ENCODE results near the gene HOXA6. TPM values are rescaled to one million over a fixed set of nuclear protein-coding genes. Genes with fewer than 3 reads are reported as not detected.

Gene HOXA6
- total RNA-seq, 1 experiment from 2014 or later: not detected

DNA sequence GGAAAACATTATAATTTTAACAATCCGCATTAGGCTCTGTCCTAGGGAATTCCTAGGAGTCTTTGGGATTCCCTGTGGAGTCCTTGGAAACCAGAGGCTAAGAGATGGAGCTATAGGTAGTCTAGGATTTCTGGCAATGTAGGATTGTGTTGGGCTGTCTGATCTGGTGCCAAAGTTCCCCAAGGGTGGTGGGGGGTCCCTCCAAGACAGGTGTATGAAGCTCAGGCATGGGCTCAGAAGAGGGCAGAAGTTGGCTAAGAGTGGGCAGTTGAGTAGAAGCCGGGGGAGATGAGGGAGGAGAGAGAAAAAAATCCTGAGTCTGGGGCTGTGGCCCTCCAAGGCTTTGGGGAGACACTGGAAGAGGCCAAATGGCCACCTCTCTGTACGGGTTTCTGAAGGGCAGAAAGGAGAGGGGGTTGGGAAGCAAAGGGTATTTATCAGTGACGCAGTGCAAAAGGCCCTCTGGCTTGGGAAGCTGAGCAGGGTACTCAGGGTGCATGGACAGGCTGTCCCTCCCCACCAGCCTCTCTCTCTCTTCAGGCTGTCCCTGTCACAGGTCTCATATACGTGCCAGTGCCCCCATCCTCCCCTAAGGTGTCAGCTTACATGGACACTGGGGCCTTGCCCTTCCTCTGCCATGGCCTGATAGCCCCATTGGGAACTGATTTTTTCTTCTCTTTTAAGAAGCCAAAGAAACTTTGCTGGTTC lies 929 bp downstream of the HOXA6 start:
- H3K27me3 Mint-ChIP-seq (ENCODE audit: low read depth): peaks cover 100% of the 10 kb centered on the region
- Histone ChIP-seq H3K9ac (ENCODE audit: extremely low read depth, insufficient read length, low read length) (no peak overlapping the region), H2BK15ac (ENCODE audit: low read depth, low read length) (no peak overlapping the region; the same call in 1 of the 2 replicates), H3K79me1 (ENCODE audit: insufficient read depth, low read depth, low read length, poor library complexity, severe bottlenecking) (no peaks in the 10 kb centered on the region), H3K18ac (ENCODE audit: insufficient read length, low read depth, low read length) (no peak overlapping the region), H3K4me2 (ENCODE audit: insufficient read depth, insufficient read length, low read length) (no peak overlapping the region), H3K4me1 (ENCODE audit: insufficient read depth, low read length) (no peaks in the 10 kb centered on the region), H3K23ac (ENCODE audit: insufficient read length, low read depth, low read length) (no peak overlapping the region), H3K14ac (ENCODE audit: insufficient read depth, low read length) (no peak overlapping the region), H3K4ac (ENCODE audit: low read depth, low read length) (no peak overlapping the region), H2BK12ac (ENCODE audit: insufficient read length, low read depth, low read length) (no peak overlapping the region), H3K23me2 (ENCODE audit: insufficient read length, low read depth, low read length, poor library complexity, severe bottlenecking) (peaks cover 14% of the 10 kb centered on the region), H4K20me1 (ENCODE audit: control insufficient read depth, insufficient read depth, insufficient read length) (no peaks in the 10 kb centered on the region), H3K27ac (ENCODE audit: insufficient read length, low read depth, low read length) (no peak overlapping the region), H3K27me3 (ENCODE audit: insufficient read depth, low read length) (peaks cover 94% of the 10 kb centered on the region), H3K79me2 (ENCODE audit: insufficient read depth, low read length) (no peaks in the 10 kb centered on the region), H4K5ac (ENCODE audit: insufficient read length, low read depth, low read length) (no peak overlapping the region), H3K56ac (ENCODE audit: insufficient read length, low read depth, low read length) (no peak overlapping the region), H2AFZ (ENCODE audit: low read length) (no peak overlapping the region), H3T11ph (ENCODE audit: low read length) (no peak overlapping the region), H2AK5ac (ENCODE audit: insufficient read length, low read length) (no peak overlapping the region), H2BK5ac (ENCODE audit: insufficient read length, low read length) (no peak overlapping the region), H2BK120ac (ENCODE audit: low read depth, low read length, poor library complexity, severe bottlenecking) (no peak overlapping the region), H4K8ac (replicated peaks; ENCODE audit: insufficient read length, low read depth, low read length) (no peak overlapping the region), H2BK20ac (ENCODE audit: low read depth, low read length, poor library complexity, severe bottlenecking) (no peak overlapping the region), H3K9me3 (ENCODE audit: control insufficient read depth, low read depth, low read length) (no peaks in the 10 kb centered on the region), H4K91ac (ENCODE audit: insufficient read length, low read depth, low read length) (no peak overlapping the region)
- TF ChIP-seq, protein P1, sequence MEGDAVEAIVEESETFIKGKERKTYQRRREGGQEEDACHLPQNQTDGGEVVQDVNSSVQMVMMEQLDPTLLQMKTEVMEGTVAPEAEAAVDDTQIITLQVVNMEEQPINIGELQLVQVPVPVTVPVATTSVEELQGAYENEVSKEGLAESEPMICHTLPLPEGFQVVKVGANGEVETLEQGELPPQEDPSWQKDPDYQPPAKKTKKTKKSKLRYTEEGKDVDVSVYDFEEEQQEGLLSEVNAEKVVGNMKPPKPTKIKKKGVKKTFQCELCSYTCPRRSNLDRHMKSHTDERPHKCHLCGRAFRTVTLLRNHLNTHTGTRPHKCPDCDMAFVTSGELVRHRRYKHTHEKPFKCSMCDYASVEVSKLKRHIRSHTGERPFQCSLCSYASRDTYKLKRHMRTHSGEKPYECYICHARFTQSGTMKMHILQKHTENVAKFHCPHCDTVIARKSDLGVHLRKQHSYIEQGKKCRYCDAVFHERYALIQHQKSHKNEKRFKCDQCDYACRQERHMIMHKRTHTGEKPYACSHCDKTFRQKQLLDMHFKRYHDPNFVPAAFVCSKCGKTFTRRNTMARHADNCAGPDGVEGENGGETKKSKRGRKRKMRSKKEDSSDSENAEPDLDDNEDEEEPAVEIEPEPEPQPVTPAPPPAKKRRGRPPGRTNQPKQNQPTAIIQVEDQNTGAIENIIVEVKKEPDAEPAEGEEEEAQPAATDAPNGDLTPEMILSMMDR (conservative IDR thresholded peaks at IDR 0.05): no peak
- no peak for DNase-seq
- peaks cover 21 to 25% of the 10 kb centered on the region in 2 experiments for H3K9me3 Mint-ChIP-seq
- H3K4me3 Mint-ChIP-seq: no peak overlapping the region
- H3K27ac Mint-ChIP-seq: no peak overlapping the region
- H3K4me1 Mint-ChIP-seq: peaks cover 15 to 34% of the 10 kb centered on the region in 2 experiments
- no CpG with 5 or more reads among the region's 5 CpGs for WGBS (ENCODE audit: extremely low coverage, insufficient read length, low lambda C conversion rate)
- no peaks in the 10 kb centered on the region; a peak in 3 of 7 replicates for H3K36me3 Mint-ChIP-seq (ENCODE audit: insufficient read depth in 1 of 3, low read depth in 3 of 3)

All from H9 (cell line).